AG04450 (cell line): ENCODE results near the gene PTCH2. TPM values are rescaled to one million over a fixed set of nuclear protein-coding genes. Genes with fewer than 3 reads are reported as not detected.

ENCODE experiments used
- CTCF ChIA-PET: fragments of 300-600, 350-600 bp; formaldehyde crosslinking; extraction: SDS; loops from one replicate; lab custom pipeline; 2022; ENCODE audit warnings: antibody characterized with exemption, inconsistent platforms; lab: Charles Lee
- POLR2A ChIA-PET: fragments of 350-600 bp; formaldehyde crosslinking; extraction: SDS; loops from one replicate; lab custom pipeline; 2021; ENCODE audit warnings: antibody characterized with exemption, inconsistent platforms; lab: Yijun Ruan, JAX
- DNase-seq: peaks from one replicate; pipeline ENCODE4 v3.0.0-alpha.2; 2011; ENCODE audit warnings: low read depth, low spot score
- H3K27ac ChIP-seq: one replicate; pipeline ENCODE4 v1.5.1; 2012; ENCODE audit warnings: low read depth, low read length, control low read depth
- H3K27me3 ChIP-seq: one replicate; pipeline ENCODE4 v1.6.0; 2012; ENCODE audit warnings: low read length; ENCODE audit not compliant: control insufficient read depth, insufficient read depth
- H3K4me3 ChIP-seq: 2 replicates; pipeline ENCODE4 v1.5.1; 2011; ENCODE audit warnings: mild to moderate bottlenecking, low read depth, low read length, control low read depth
- H3K9me3 ChIP-seq: 2 replicates; pipeline ENCODE4 v1.5.1; 2012; ENCODE audit warnings: low read length; ENCODE audit not compliant: control insufficient read depth, insufficient read depth
- CTCF ChIP-seq: IDR thresholded peaks from 2 replicates; pipeline ENCODE4 v1.5.1; 2011; ENCODE audit warnings: low read depth, low read length, control low read depth, inconsistent platforms
- polyA plus RNA-seq: library from polyadenylated mRNA; depleted of rRNA; stranded (reverse); fragments of >200 nt; gene quantifications from 2 replicates; pipeline ENCODE4 v1.2.3, GENCODE V29; 2011

The PTCH2 gene
- polyA plus RNA-seq, 1 experiment: 0.20 TPM

GRCh38 chr1:44810101-44810761 lies 32.8 kb downstream of the PTCH2 start:
- DNase-seq: no peak
- peak overlapping the region; percentile 32 for H3K27ac ChIP-seq
- TF ChIP-seq CTCF: no peak
- H3K4me3 ChIP-seq: peak overlapping the region; percentile 31
- POLR2A ChIA-PET: interaction anchor here (1.4 to 4.1 kb wide), 4 partner anchors 9 to 89 kb away, joined by 4 to 103 read pairs (median 18); partner anchors contain the start of genes PLK3 and RPS8
- H3K9me3 ChIP-seq: no peaks in the 10 kb centered on the region; the same call in 1 of the 2 replicates
- no peaks in the 10 kb centered on the region for H3K27me3 ChIP-seq
- CTCF ChIA-PET: interaction anchor here (0.7 to 2.2 kb wide), 2 partner anchors 10 to 92 kb away, joined by 5 to 20 read pairs; partner anchors contain the start of gene PLK3

GRCh38 chr1:44808938-44809917 lies 33.8 kb downstream of the PTCH2 start:
- no peaks in the 10 kb centered on the region for H3K27me3 ChIP-seq
- ChIA-PET POLR2A (interaction anchor here (0.5 to 4.1 kb wide), 7 partner anchors 9 to 712 kb away, joined by 3 to 103 read pairs (median 5); partner anchors contain the start of genes PLK3, PRDX1 and RPS8), CTCF (interaction anchor here (0.8 to 2.2 kb wide), 7 partner anchors 9 to 78 kb away, joined by 3 to 20 read pairs (median 5); partner anchors contain the start of genes PLK3 and RNU5D-1)
- no peak for DNase-seq
- no peaks in the 10 kb centered on the region; the same call in 1 of the 2 replicates for H3K9me3 ChIP-seq
- peak overlapping the region; percentile 63 for H3K4me3 ChIP-seq
- H3K27ac ChIP-seq: peak overlapping the region; percentile 100
- 0 out of 2 replicates have a peak, but pooled peaks have one; percentile 16 for TF ChIP-seq CTCF

- Histone ChIP-seq H3K4me3 (peak within 1 kb of the TSS; percentile 63), H3K9me3 (no peaks in the 10 kb centered on the region; the same call in 1 of the 2 replicates), H3K27ac (peak within 1 kb of the TSS; percentile 100), H3K27me3 (no peaks in the 10 kb centered on the region)
- DNase-seq: peak; percentile 80
- no peak for TF ChIP-seq CTCF
- CTCF ChIA-PET: interaction anchor here (0.6 to 2.2 kb wide), 7 partner anchors 8 to 77 kb away, joined by 3 to 20 read pairs (median 5); partner anchors contain the start of genes PLK3 and RNU5D-1
- POLR2A ChIA-PET: interaction anchor here (0.5 to 4.1 kb wide), 12 partner anchors 8 to 1962 kb away, joined by 3 to 103 read pairs (median 4); partner anchors contain the start of genes HECTD3, PLK3, PRDX1 and PTCH2
Measured at GRCh38 chr1:44808063-44808937, 34.8 kb downstream of the PTCH2 start, which contains the start of gene BTBD19. Gene BTBD19, plus strand, starts transcription at chr1:44808523. Its CDS starts 298 bp downstream, at chr1:44808821.

- POLR2A ChIA-PET: interaction anchor here (0.6 to 4.1 kb wide), 11 partner anchors 7 to 1961 kb away, joined by 3 to 103 read pairs (median 3); partner anchors contain the start of genes HECTD3, PLK3, PRDX1 and PTCH2
- Histone ChIP-seq H3K27me3 (no peaks in the 10 kb centered on the region), H3K27ac (peak overlapping the region; percentile 100), H3K9me3 (no peaks in the 10 kb centered on the region; the same call in 1 of the 2 replicates), H3K4me3 (peak overlapping the region; percentile 63)
- TF ChIP-seq CTCF: no peak
- peak; percentile 98 for DNase-seq
- CTCF ChIA-PET: interaction anchor here (1.2 to 1.6 kb wide), 4 partner anchors 9 to 76 kb away, joined by 4 to 8 read pairs (median 4); partner anchors contain the start of gene RNU5D-1
Measured at GRCh38 chr1:44807364-44808062, 35.5 kb downstream of the PTCH2 start.
